ENCODE data around the gene PLRG1.
"Not testable (repeated sequence)": the region's sequence is repeated elsewhere in the genome, so short reads cannot be mapped to it uniquely, and the experiment has no call there.

Gene PLRG1

DNA sequence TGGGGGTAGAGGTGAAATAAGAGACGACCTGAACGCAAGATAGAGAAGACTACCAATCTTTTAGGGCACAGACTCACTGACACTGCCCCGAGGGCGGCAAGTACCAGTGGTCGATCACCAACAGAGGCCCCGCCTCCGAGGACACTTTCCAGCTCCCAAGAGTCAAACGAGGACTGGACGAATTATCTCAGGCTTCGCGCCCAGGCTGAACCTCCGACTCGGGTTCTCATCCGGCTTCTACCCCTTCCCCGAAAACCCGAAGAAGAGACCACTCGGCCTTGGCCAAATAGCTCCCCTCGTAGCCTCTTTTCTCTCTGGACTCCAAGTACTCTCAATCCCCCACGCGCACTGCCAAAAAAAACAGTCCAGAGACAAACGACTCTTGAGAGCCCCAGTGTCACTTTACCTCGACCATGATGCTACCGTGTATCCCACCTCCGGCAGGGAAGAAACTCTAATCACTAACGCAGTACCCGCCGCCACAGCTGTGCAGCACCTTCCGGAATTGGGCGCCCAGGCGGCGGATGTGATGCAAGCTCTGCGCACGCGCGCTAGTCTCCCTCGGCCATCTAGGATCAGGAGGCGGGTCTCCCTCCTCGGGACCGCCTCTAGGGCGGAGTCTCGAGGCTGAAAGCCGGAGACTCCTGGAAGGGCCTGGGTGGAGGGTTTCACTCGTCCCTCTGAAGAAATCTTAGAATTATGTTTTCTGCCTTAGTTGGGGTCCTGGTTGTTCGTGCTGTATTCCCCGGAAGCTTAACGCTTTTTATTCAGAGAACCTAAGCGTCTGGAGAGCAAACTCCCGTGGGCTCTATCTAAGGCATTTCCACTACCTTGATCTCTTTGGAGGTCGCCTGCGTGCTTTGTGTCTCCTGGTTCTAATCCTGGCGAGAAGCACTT is at the start of gene PLRG1:
TSS of gene PLRG1 (minus strand) at position 507 of the 897 bp plus-strand sequence. CDS start at position 415, 92 bp downstream.
- Mint-ChIP-seq H3K4me1 (peaks cover 34% of the 10 kb centered on the region), H3K9me3 (no peaks in the 10 kb centered on the region), H3K27me3 (no peaks in the 10 kb centered on the region), H3K36me3 (peaks cover 7% of the 10 kb centered on the region), H3K4me3 (peak within 1 kb of the TSS; percentile 99), H3K27ac (peak within 1 kb of the TSS; percentile 97)

DNA sequence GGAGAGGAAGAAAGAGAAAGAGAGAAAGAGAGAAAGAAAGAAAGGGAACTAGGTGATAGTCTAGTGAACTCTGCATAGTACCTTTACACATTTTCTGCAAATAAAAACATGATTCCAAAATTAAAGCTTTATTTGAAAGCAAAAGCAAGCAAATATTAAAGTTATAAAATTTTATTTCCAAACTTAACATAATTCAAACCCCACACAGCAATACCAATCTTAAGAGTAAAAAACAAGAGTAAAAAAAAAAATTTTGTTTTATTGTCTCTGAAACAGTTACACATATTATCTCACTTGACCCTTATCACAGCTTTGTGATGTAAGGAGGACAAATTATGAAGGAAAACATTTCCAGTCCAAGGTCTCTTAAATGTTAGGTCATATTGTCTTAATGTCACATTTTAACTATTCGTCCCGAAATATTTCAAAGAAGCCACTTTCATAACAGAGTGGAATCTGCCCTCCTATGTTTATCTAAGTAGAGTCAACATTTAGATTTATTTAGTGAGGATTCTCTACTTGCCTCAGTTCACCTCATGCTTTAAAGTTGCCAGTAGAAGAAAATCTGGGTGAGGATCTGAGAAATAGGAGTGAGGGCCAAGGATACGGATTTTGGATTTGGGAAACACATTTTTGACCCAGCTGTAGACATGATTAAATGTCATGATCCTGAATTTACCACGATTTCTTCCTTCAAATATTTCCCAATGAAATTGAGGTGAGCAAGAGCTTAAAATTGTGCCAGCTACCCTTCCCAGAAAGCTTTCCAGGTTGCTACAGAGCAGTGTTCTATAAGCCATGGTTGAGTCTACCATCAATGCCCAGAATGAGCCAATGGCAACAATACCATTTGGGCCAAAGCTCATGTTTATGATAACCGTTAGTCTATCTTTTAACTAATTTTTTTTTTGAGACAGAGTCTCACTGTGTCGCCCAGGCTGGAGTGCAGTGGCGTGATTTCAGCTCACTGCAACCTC is 47.9 kb upstream of the PLRG1 start:
- Mint-ChIP-seq H3K27ac (no peak overlapping the region), H3K9me3 (no peaks in the 10 kb centered on the region), H3K4me3 (no peak overlapping the region), H3K27me3 (peaks cover 19% of the 10 kb centered on the region), H3K4me1 (no peaks in the 10 kb centered on the region), H3K36me3 (no peaks in the 10 kb centered on the region)

DNA sequence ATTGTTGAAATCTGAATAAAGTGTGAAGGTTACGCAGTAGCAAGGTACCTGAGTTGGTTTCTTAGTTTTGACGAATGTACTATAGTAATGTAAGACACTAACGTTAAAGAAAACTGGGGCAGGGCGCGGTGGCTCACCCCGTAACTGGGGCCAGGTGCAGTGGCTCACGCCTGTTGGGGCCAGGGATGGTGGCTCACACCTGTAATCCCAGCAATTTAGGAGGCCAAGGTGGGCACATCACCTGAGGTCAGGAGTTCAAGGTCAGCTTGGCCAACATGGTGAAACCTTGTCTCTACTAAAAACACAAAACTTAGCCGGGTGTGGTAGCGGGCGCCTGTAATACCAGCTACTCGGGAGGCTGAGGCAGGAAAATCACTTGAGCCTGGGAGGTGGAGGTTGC is 47.1 kb upstream of the PLRG1 start:
- H3K27ac Mint-ChIP-seq, H3K9me3 Mint-ChIP-seq, H3K36me3 Mint-ChIP-seq, H3K4me3 Mint-ChIP-seq, H3K4me1 Mint-ChIP-seq: not testable (repeated sequence)
- H3K27me3 Mint-ChIP-seq = peaks cover 17% of the 10 kb centered on the region

DNA sequence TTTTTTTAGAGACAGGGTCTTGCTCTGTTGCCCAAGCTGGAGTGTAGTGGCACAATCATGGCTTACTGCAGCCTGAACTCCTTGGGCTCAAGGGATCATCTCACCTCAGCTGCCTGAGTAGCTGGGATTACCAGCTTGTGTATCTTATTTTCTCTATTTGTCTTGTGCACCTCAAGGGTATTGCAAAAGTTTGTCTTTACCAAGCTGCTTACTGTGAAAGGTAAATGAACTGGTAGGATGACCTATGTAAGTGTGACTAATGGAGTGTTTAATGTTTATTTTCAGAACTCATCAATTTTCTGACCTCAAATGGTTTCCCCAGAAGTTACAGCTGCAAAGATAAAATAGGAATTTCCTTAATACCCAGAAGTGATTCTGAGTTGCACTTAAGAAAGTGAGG is 45.6 kb upstream of the PLRG1 start:
- Mint-ChIP-seq H3K27ac (no peak overlapping the region), H3K27me3 (peaks cover 21% of the 10 kb centered on the region), H3K4me1 (no peaks in the 10 kb centered on the region), H3K9me3 (no peaks in the 10 kb centered on the region), H3K4me3 (no peak overlapping the region), H3K36me3 (no peaks in the 10 kb centered on the region)

DNA sequence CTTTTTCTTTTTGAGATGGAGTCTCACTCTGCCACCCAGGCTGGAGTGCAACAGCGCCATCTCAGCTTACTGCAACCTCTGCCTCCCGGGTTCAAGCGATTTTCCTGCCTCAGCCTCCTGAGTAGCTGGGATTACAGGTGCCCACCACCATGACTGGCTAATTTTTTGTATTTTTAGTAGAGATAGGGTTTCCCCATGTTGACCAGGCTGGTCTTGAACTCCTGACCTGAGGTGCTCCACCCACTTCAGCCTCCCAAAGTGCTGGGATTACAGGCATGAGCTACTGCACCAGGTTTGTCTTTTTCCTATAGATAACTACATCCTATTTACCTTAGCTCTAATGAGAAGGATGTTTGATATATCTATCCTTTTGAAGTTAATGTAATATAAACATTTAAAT is 44.1 kb upstream of the PLRG1 start:
- H3K27me3 Mint-ChIP-seq = peaks cover 25% of the 10 kb centered on the region
- H3K36me3 Mint-ChIP-seq, H3K9me3 Mint-ChIP-seq, H3K27ac Mint-ChIP-seq, H3K4me1 Mint-ChIP-seq, H3K4me3 Mint-ChIP-seq: not testable (repeated sequence)

GRCh38 chr4:154593868-154594267 is 43.7 kb upstream of the PLRG1 start:
- no peaks in the 10 kb centered on the region for H3K4me1 Mint-ChIP-seq
- no peak overlapping the region for H3K27ac Mint-ChIP-seq
- peaks cover 24% of the 10 kb centered on the region for H3K27me3 Mint-ChIP-seq
- H3K9me3 Mint-ChIP-seq = no peaks in the 10 kb centered on the region
- no peaks in the 10 kb centered on the region for H3K36me3 Mint-ChIP-seq
- H3K4me3 Mint-ChIP-seq = no peak overlapping the region

DNA sequence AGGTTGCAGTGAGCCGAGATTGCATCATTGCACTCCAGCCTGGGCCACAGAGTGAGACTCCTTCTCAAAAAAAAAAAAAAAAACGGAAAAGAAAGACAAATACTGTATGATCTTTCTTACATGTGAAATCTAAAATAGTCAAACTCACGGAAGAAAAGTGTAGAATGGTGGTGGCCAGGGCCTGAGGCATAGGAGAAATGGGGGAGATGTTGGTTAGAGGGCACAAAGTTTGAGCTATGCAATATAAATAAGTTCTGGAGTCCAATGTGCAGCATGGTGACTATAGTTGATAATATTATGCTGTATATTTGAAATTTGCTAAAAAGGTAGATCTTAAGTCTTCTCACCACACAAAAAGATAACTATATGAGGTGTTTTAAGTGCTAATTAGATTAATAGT is 41.7 kb upstream of the PLRG1 start:
- H3K27ac Mint-ChIP-seq = no peak overlapping the region
- H3K9me3 Mint-ChIP-seq = no peaks in the 10 kb centered on the region
- no peak overlapping the region for H3K4me3 Mint-ChIP-seq
- no peaks in the 10 kb centered on the region for H3K4me1 Mint-ChIP-seq
- H3K27me3 Mint-ChIP-seq = peaks cover 23% of the 10 kb centered on the region
- no peaks in the 10 kb centered on the region for H3K36me3 Mint-ChIP-seq

DNA sequence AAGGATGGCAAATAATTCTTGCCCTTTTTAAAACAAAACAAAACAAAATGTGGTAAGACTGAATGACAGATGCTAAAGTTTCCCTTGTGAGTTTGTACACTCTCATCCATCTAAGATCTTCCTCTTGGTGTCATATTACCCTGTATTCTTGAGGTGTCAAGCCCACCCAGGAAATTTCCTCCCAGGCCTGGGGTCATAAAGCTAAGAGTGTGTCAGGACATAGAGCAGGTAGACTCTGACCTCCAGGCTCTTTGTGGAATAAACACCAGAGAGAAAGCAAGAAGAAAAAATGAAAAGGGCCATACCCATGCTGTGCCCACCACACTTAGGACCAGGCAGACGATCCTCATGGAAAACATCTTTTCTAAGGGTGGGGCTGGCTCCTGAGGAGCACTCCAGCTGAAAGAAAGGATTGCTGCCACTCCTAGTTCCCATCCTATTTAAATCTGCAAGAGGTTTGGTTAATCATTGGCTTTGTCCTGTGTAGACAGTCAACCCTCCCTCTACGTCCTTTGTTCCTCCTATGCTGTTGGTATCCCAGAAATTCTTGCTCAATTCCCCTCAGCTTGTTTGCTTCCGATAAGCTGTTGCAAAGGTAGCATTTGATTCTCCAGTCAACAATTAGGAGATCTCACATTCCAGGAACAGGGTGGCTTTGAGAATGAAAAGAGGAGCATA is 40.3 kb upstream of the PLRG1 start, which contains the start of gene FGA:
TSS of gene FGA (minus strand) at position 414 of the 678 bp plus-strand sequence. CDS start at position 359, 55 bp downstream.
- no peaks in the 10 kb centered on the region for H3K36me3 Mint-ChIP-seq
- H3K4me3 Mint-ChIP-seq = no peak within 1 kb of the TSS
- no peaks in the 10 kb centered on the region for H3K4me1 Mint-ChIP-seq
- H3K27ac Mint-ChIP-seq = no peak within 1 kb of the TSS
- no peaks in the 10 kb centered on the region for H3K9me3 Mint-ChIP-seq
- peaks cover 26% of the 10 kb centered on the region for H3K27me3 Mint-ChIP-seq

- no peaks in the 10 kb centered on the region for H3K9me3 Mint-ChIP-seq
- no peak overlapping the region for H3K4me3 Mint-ChIP-seq
- H3K27me3 Mint-ChIP-seq = peaks cover 26% of the 10 kb centered on the region
- no peaks in the 10 kb centered on the region for H3K36me3 Mint-ChIP-seq
- no peak overlapping the region for H3K27ac Mint-ChIP-seq
- no peaks in the 10 kb centered on the region for H3K4me1 Mint-ChIP-seq
Observed at GRCh38 chr4:154589296-154590197, 39.3 kb upstream of the PLRG1 start.

GRCh38 chr4:154588198-154588597 is 38.0 kb upstream of the PLRG1 start:
- H3K4me3 Mint-ChIP-seq = no peak overlapping the region
- no peaks in the 10 kb centered on the region for H3K36me3 Mint-ChIP-seq
- no peaks in the 10 kb centered on the region for H3K4me1 Mint-ChIP-seq
- peaks cover 22% of the 10 kb centered on the region for H3K27me3 Mint-ChIP-seq
- H3K9me3 Mint-ChIP-seq = no peaks in the 10 kb centered on the region
- H3K27ac Mint-ChIP-seq = no peak overlapping the region

DNA sequence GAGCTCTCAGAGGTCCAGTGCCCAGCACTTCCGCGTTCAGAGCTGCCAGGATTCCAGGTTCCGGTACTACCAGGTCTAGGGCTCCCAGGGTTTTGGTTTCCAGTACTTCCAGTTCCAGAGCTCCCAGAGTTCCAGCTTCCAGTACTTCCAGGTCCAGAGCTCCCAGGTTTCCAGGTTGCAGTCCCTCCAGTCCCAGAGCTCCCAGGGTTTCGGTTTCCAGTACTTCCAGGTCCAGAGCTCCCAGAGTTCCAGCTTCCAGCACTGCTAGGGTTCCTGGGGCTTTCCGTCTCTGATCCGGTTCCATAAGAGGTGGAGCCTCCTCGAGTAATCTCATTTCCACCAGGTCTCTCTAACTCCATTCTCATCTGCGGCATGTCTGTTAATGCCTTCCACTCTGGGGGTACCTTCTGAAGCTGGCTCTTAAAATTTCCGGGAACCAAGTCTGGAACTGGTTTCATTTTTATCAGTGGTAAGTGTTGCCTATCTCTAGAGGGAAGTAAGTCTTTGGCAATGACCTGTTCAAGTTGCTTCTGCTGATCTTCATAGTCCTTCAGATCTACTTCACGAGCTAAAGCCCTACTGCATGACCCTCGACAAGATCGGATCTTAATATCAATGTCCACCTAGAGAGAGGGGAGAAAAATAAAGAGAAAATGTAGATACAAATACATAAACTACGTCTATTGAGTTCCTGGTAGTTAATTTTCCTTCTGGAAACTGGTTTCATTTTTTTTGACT is 36.3 kb upstream of the PLRG1 start:
- no peak overlapping the region for H3K27ac Mint-ChIP-seq
- H3K4me3 Mint-ChIP-seq = no peak overlapping the region
- no peaks in the 10 kb centered on the region for H3K4me1 Mint-ChIP-seq

GRCh38 chr4:154585369-154586018 is 35.3 kb upstream of the PLRG1 start:
- H3K36me3 Mint-ChIP-seq = no peaks in the 10 kb centered on the region
- peaks cover 14% of the 10 kb centered on the region for H3K27me3 Mint-ChIP-seq
- H3K9me3 Mint-ChIP-seq = no peaks in the 10 kb centered on the region
- no peaks in the 10 kb centered on the region for H3K4me1 Mint-ChIP-seq
- H3K27ac Mint-ChIP-seq = no peak overlapping the region
- H3K4me3 Mint-ChIP-seq = no peak overlapping the region

More for the DNA sequence above, 36.3 kb upstream of the PLRG1 start:
- Mint-ChIP-seq H3K27me3 (peaks cover 14% of the 10 kb centered on the region), H3K9me3 (no peaks in the 10 kb centered on the region), H3K36me3 (no peaks in the 10 kb centered on the region)

DNA sequence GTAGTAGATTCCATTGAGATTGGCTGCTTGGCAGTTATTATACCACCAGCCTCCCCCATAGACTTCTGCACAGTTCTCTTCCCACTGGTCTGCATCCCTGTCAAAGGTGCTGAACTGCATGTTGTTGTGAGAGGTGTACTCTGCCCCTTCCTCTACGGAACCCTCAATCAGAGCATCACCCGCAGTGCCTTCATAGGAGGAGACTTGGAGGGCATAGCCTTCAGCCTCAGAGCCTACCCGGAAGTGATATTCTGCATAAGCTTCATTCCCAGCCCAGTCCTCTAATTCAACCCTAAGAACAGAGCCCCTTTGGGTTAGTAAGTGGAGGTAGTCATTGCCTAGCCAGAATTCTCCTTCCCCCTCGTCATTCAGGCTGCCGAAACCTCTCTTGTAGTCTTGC is 34.1 kb upstream of the PLRG1 start:
- no peaks in the 10 kb centered on the region for H3K9me3 Mint-ChIP-seq
- H3K27me3 Mint-ChIP-seq = peaks cover 8% of the 10 kb centered on the region

More for the DNA sequence above, 34.1 kb upstream of the PLRG1 start:
- Mint-ChIP-seq H3K36me3 (no peaks in the 10 kb centered on the region), H3K4me1 (no peaks in the 10 kb centered on the region), H3K4me3 (no peak overlapping the region), H3K27ac (no peak overlapping the region)
